Smooth muscle cell of trachea (primary cell): ENCODE results near the gene DAPL1. TPM values are rescaled to one million over a fixed set of nuclear protein-coding genes. Genes with fewer than 3 reads are reported as not detected.

ENCODE experiments used
- total RNA-seq: library from RNA; depleted of rRNA; stranded (reverse); fragments of >200 nt; gene quantifications from 2 replicates; pipeline ENCODE4 v1.2.1, GENCODE V29; 2014

The DAPL1 gene
- total RNA-seq = not detected in 2 replicates

GRCh38 chr2:158795195-158795924 is at the start of gene DAPL1:
TSS of gene DAPL1 (plus strand) at chr2:158795317. CDS start at chr2:158795373, 56 bp downstream.

Other genes starting within 250 kb of the DAPL1 start
- gene TANC1, start 173.3 kb downstream of the DAPL1 start, total RNA-seq = 23.0 and 26.8 TPM in 2 replicates